SW480 (cell line): ENCODE results near the gene HIVEP3.

ENCODE experiments used
- DNase-seq: peaks from one replicate; pipeline ENCODE4 v3.0.0-alpha.2; 2016; ENCODE audit warnings: low spot score

Gene HIVEP3

GRCh38 chr1:41648844-41649243, 269.9 kb downstream of the HIVEP3 start:
- DNase-seq: no peak

GRCh38 chr1:41648230-41648629, 270.5 kb downstream of the HIVEP3 start:
- DNase-seq: no peak

- no peak for DNase-seq
Observed at GRCh38 chr1:41647221-41648135, 271.2 kb downstream of the HIVEP3 start.

- no peak for DNase-seq
Observed at GRCh38 chr1:41646186-41646585, 272.5 kb downstream of the HIVEP3 start.

GRCh38 chr1:41645062-41645461, 273.7 kb downstream of the HIVEP3 start:
- DNase-seq: no peak

GRCh38 chr1:41642922-41643821, 275.6 kb downstream of the HIVEP3 start:
- DNase-seq: no peak

GRCh38 chr1:41641941-41642527, 276.7 kb downstream of the HIVEP3 start:
- DNase-seq: no peak

GRCh38 chr1:41641475-41641814, 277.3 kb downstream of the HIVEP3 start:
- DNase-seq: no peak

- DNase-seq: no peak
Observed at GRCh38 chr1:41640756-41641474, 277.8 kb downstream of the HIVEP3 start.

GRCh38 chr1:41640141-41640751, 278.5 kb downstream of the HIVEP3 start:
- DNase-seq: no peak

- DNase-seq: no peak
Observed at GRCh38 chr1:41639332-41639936, 279.3 kb downstream of the HIVEP3 start.

GRCh38 chr1:41638086-41639024, 280.4 kb downstream of the HIVEP3 start:
- DNase-seq: peak; percentile 44

GRCh38 chr1:41637367-41637766, 281.4 kb downstream of the HIVEP3 start:
- DNase-seq: no peak

- DNase-seq: no peak
Observed at GRCh38 chr1:41633764-41634163, 285.0 kb downstream of the HIVEP3 start.

- no peak for DNase-seq
Observed at GRCh38 chr1:41632781-41633575, 285.7 kb downstream of the HIVEP3 start.

GRCh38 chr1:41631971-41632370, 286.8 kb downstream of the HIVEP3 start:
- DNase-seq: no peak

- no peak for DNase-seq
Observed at GRCh38 chr1:41631154-41631553, 287.6 kb downstream of the HIVEP3 start.

- peak; percentile 72 for DNase-seq
Observed at GRCh38 chr1:41629571-41629970, 289.2 kb downstream of the HIVEP3 start.

- DNase-seq: no peak
Observed at GRCh38 chr1:41629141-41629540, 289.6 kb downstream of the HIVEP3 start.
